ENCODE data around the gene PPIF.

PPIF gene

GRCh38 chr10:79313911-79314439 is 33.3 kb upstream of the PPIF start:
- peaks cover 28 to 50% of the 10 kb centered on the region in 2 donors for H3K36me3 ChIP-seq (ENCODE audit: control insufficient read depth in 1 of 2, insufficient read depth in 2 of 2, low read length in 2 of 2)
- no peak overlapping the region for H3K4me3 ChIP-seq (ENCODE audit: low read depth in 1 of 2, low read length in 2 of 2)
- H3K9me3 ChIP-seq (ENCODE audit: control insufficient read depth in 1 of 2, low read length in 2 of 2): no peaks in the 10 kb centered on the region
- H3K4me1 ChIP-seq (ENCODE audit: control insufficient read depth in 1 of 2, insufficient read depth in 2 of 2, low read length in 2 of 2): peaks cover 11 to 18% of the 10 kb centered on the region in 2 donors
- H3K27ac ChIP-seq (ENCODE audit: low read depth, low read length): no peak overlapping the region
- H3K9ac ChIP-seq (ENCODE audit: low read depth in 1 of 2, low read length in 2 of 2): no peak overlapping the region
- no peaks in the 10 kb centered on the region for H3K27me3 ChIP-seq (ENCODE audit: control insufficient read depth in 1 of 2, insufficient read depth in 2 of 2, low read length in 2 of 2)

GRCh38 chr10:79314761-79315601 is 32.3 kb upstream of the PPIF start:
- Histone ChIP-seq H3K27ac (ENCODE audit: low read depth, low read length) (no peak overlapping the region), H3K9ac (ENCODE audit: low read depth in 1 of 2, low read length in 2 of 2) (no peak overlapping the region), H3K4me1 (ENCODE audit: control insufficient read depth in 1 of 2, insufficient read depth in 2 of 2, low read length in 2 of 2) (peaks cover 11 to 18% of the 10 kb centered on the region in 2 donors), H3K27me3 (ENCODE audit: control insufficient read depth in 1 of 2, insufficient read depth in 2 of 2, low read length in 2 of 2) (no peaks in the 10 kb centered on the region), H3K9me3 (ENCODE audit: control insufficient read depth in 1 of 2, low read length in 2 of 2) (no peaks in the 10 kb centered on the region), H3K36me3 (ENCODE audit: control insufficient read depth in 1 of 2, insufficient read depth in 2 of 2, low read length in 2 of 2) (peaks cover 22 to 40% of the 10 kb centered on the region in 2 donors), H3K4me3 (ENCODE audit: low read depth in 1 of 2, low read length in 2 of 2) (no peak overlapping the region)

- Histone ChIP-seq H3K27ac (ENCODE audit: low read depth, low read length) (no peak overlapping the region), H3K4me1 (ENCODE audit: control insufficient read depth in 1 of 2, insufficient read depth in 2 of 2, low read length in 2 of 2) (peaks cover 11 to 18% of the 10 kb centered on the region in 2 donors), H3K9ac (ENCODE audit: low read depth in 1 of 2, low read length in 2 of 2) (no peak overlapping the region), H3K4me3 (ENCODE audit: low read depth in 1 of 2, low read length in 2 of 2) (no peak overlapping the region), H3K36me3 (ENCODE audit: control insufficient read depth in 1 of 2, insufficient read depth in 2 of 2, low read length in 2 of 2) (peaks cover 22 to 36% of the 10 kb centered on the region in 2 donors), H3K27me3 (ENCODE audit: control insufficient read depth in 1 of 2, insufficient read depth in 2 of 2, low read length in 2 of 2) (no peaks in the 10 kb centered on the region), H3K9me3 (ENCODE audit: control insufficient read depth in 1 of 2, low read length in 2 of 2) (no peaks in the 10 kb centered on the region)
Observed at GRCh38 chr10:79315602-79315920, 31.7 kb upstream of the PPIF start.

- H3K36me3 ChIP-seq (ENCODE audit: control insufficient read depth in 1 of 2, insufficient read depth in 2 of 2, low read length in 2 of 2): peaks cover 22 to 32% of the 10 kb centered on the region in 2 donors
- no peaks in the 10 kb centered on the region for H3K27me3 ChIP-seq (ENCODE audit: control insufficient read depth in 1 of 2, insufficient read depth in 2 of 2, low read length in 2 of 2)
- H3K4me1 ChIP-seq (ENCODE audit: control insufficient read depth in 1 of 2, insufficient read depth in 2 of 2, low read length in 2 of 2): peaks cover 11 to 18% of the 10 kb centered on the region in 2 donors
- no peak overlapping the region for H3K4me3 ChIP-seq (ENCODE audit: low read depth in 1 of 2, low read length in 2 of 2)
- no peak overlapping the region for H3K9ac ChIP-seq (ENCODE audit: low read depth in 1 of 2, low read length in 2 of 2)
- no peak overlapping the region for H3K27ac ChIP-seq (ENCODE audit: low read depth, low read length)
- H3K9me3 ChIP-seq (ENCODE audit: control insufficient read depth in 1 of 2, low read length in 2 of 2): no peaks in the 10 kb centered on the region
Observed at GRCh38 chr10:79316671-79317431, 30.4 kb upstream of the PPIF start.

- H3K27ac ChIP-seq (ENCODE audit: low read depth, low read length): no peak overlapping the region
- H3K9ac ChIP-seq (ENCODE audit: low read depth in 1 of 2, low read length in 2 of 2): no peak overlapping the region
- H3K36me3 ChIP-seq (ENCODE audit: control insufficient read depth in 1 of 2, insufficient read depth in 2 of 2, low read length in 2 of 2): peaks cover 12 to 16% of the 10 kb centered on the region in 2 donors
- peaks cover 18 to 20% of the 10 kb centered on the region in 2 donors for H3K4me1 ChIP-seq (ENCODE audit: control insufficient read depth in 1 of 2, insufficient read depth in 2 of 2, low read length in 2 of 2)
- H3K27me3 ChIP-seq (ENCODE audit: control insufficient read depth in 1 of 2, insufficient read depth in 2 of 2, low read length in 2 of 2): no peaks in the 10 kb centered on the region
- H3K4me3 ChIP-seq (ENCODE audit: low read depth in 1 of 2, low read length in 2 of 2): no peak overlapping the region
- H3K9me3 ChIP-seq (ENCODE audit: control insufficient read depth in 1 of 2, low read length in 2 of 2): no peaks in the 10 kb centered on the region
Observed at GRCh38 chr10:79318369-79318768, 28.9 kb upstream of the PPIF start.

- H3K4me3 ChIP-seq (ENCODE audit: low read depth in 1 of 2, low read length in 2 of 2): no peak overlapping the region
- H3K9ac ChIP-seq (ENCODE audit: low read depth in 1 of 2, low read length in 2 of 2): no peak overlapping the region
- H3K9me3 ChIP-seq (ENCODE audit: control insufficient read depth in 1 of 2, low read length in 2 of 2): no peaks in the 10 kb centered on the region
- no peaks in the 10 kb centered on the region for H3K27me3 ChIP-seq (ENCODE audit: control insufficient read depth in 1 of 2, insufficient read depth in 2 of 2, low read length in 2 of 2)
- H3K27ac ChIP-seq (ENCODE audit: low read depth, low read length): no peak overlapping the region
- H3K4me1 ChIP-seq (ENCODE audit: control insufficient read depth in 1 of 2, insufficient read depth in 2 of 2, low read length in 2 of 2): peaks cover 21 to 24% of the 10 kb centered on the region in 2 donors
- peaks cover 10 to 12% of the 10 kb centered on the region in 2 donors for H3K36me3 ChIP-seq (ENCODE audit: control insufficient read depth in 1 of 2, insufficient read depth in 2 of 2, low read length in 2 of 2)
Observed at GRCh38 chr10:79319115-79319771, 28.0 kb upstream of the PPIF start.

- H3K27me3 ChIP-seq (ENCODE audit: control insufficient read depth in 1 of 2, insufficient read depth in 2 of 2, low read length in 2 of 2): no peaks in the 10 kb centered on the region
- no peak overlapping the region for H3K4me3 ChIP-seq (ENCODE audit: low read depth in 1 of 2, low read length in 2 of 2)
- H3K9ac ChIP-seq (ENCODE audit: low read depth in 1 of 2, low read length in 2 of 2): no peak overlapping the region
- no peaks in the 10 kb centered on the region for H3K9me3 ChIP-seq (ENCODE audit: control insufficient read depth in 1 of 2, low read length in 2 of 2)
- no peak overlapping the region for H3K27ac ChIP-seq (ENCODE audit: low read depth, low read length)
- peaks cover 21 to 24% of the 10 kb centered on the region in 2 donors for H3K4me1 ChIP-seq (ENCODE audit: control insufficient read depth in 1 of 2, insufficient read depth in 2 of 2, low read length in 2 of 2)
- H3K36me3 ChIP-seq (ENCODE audit: control insufficient read depth in 1 of 2, insufficient read depth in 2 of 2, low read length in 2 of 2): peaks cover 3 to 4% of the 10 kb centered on the region in 2 donors
Observed at GRCh38 chr10:79320316-79320715, 27.0 kb upstream of the PPIF start.

GRCh38 chr10:79320820-79321493 is 26.3 kb upstream of the PPIF start:
- Histone ChIP-seq H3K9me3 (ENCODE audit: control insufficient read depth in 1 of 2, low read length in 2 of 2) (no peaks in the 10 kb centered on the region), H3K36me3 (ENCODE audit: control insufficient read depth in 1 of 2, insufficient read depth in 2 of 2, low read length in 2 of 2) (no peaks in the 10 kb centered on the region), H3K4me1 (ENCODE audit: control insufficient read depth in 1 of 2, insufficient read depth in 2 of 2, low read length in 2 of 2) (peaks cover 21 to 24% of the 10 kb centered on the region in 2 donors), H3K27me3 (ENCODE audit: control insufficient read depth in 1 of 2, insufficient read depth in 2 of 2, low read length in 2 of 2) (no peaks in the 10 kb centered on the region), H3K4me3 (ENCODE audit: low read depth in 1 of 2, low read length in 2 of 2) (no peak overlapping the region), H3K27ac (ENCODE audit: low read depth, low read length) (no peak overlapping the region), H3K9ac (ENCODE audit: low read depth in 1 of 2, low read length in 2 of 2) (no peak overlapping the region)

- H3K9ac ChIP-seq (ENCODE audit: low read depth in 1 of 2, low read length in 2 of 2): no peak overlapping the region
- H3K27me3 ChIP-seq (ENCODE audit: control insufficient read depth in 1 of 2, insufficient read depth in 2 of 2, low read length in 2 of 2): no peaks in the 10 kb centered on the region
- no peak overlapping the region for H3K27ac ChIP-seq (ENCODE audit: low read depth, low read length)
- no peaks in the 10 kb centered on the region for H3K9me3 ChIP-seq (ENCODE audit: control insufficient read depth in 1 of 2, low read length in 2 of 2)
- no peaks in the 10 kb centered on the region for H3K36me3 ChIP-seq (ENCODE audit: control insufficient read depth in 1 of 2, insufficient read depth in 2 of 2, low read length in 2 of 2)
- no peak overlapping the region for H3K4me3 ChIP-seq (ENCODE audit: low read depth in 1 of 2, low read length in 2 of 2)
- peaks cover 21 to 24% of the 10 kb centered on the region in 2 donors for H3K4me1 ChIP-seq (ENCODE audit: control insufficient read depth in 1 of 2, insufficient read depth in 2 of 2, low read length in 2 of 2)
Observed at GRCh38 chr10:79321494-79321882, 25.8 kb upstream of the PPIF start.

Data from duodenal mucosa (tissue), 2 donors.